GM18502 (cell line): Measurements from ENCODE around the gene OGFR.
A peak's percentile ranks its signal among the peaks of the same experiment; 100 is the strongest.
"Not testable (repeated sequence)": the region's sequence is repeated elsewhere in the genome, so short reads cannot be mapped to it uniquely, and the experiment has no call there.

Experiments used
- ATAC-seq: cut with Tn5 transposase; IDR thresholded peaks from one replicate; pipeline ENCODE4 v1.9.1; 2021; ENCODE audit warnings: mild to moderate bottlenecking; ENCODE audit not compliant: unreplicated experiment, poor library complexity

OGFR gene

GRCh38 chr20:62853304-62853703 is 48.7 kb downstream of the OGFR start:
- ATAC-seq, result not testable (repeated sequence)

GRCh38 chr20:62854121-62854520 is 49.5 kb downstream of the OGFR start:
- ATAC-seq, result no peak

- no peak for ATAC-seq
These were observed 50.5 kb downstream of the OGFR start for GRCh38 chr20:62855120-62855519.

DNA sequence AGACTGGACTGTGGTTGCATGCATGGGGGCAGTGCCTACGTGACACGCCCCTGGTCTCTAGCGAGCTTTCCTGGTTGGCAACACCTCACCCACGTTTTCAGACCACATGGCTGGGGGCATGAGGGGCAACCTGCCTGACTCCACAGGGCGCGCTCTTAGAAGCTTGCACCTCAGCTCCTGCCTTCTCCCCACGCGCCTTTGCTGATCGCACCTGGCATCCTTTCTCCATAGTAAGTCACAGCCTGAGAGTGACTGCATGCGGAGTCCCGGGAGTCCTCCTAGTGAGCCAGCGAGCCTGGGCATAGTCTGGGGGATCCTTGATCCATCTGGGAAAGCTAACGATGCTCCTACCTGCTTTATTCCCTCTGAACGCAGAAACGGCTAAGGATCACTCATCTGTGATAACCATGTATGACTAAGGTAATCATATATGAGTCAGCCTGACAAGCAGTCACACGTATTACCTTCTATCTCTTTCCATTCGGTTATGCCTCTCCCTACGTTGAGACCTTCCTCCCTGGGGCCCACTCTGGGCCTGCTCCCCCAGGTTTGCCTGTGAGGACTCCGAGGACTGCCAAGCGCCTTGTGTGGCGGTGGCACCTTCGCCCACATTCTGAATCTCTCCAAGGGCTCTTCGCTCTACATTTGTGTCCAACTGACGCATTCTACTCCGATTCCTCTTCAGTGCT is 52.4 kb downstream of the OGFR start:
- no peak for ATAC-seq

GRCh38 chr20:62858058-62858830 is 53.6 kb downstream of the OGFR start:
- ATAC-seq, result no peak

DNA sequence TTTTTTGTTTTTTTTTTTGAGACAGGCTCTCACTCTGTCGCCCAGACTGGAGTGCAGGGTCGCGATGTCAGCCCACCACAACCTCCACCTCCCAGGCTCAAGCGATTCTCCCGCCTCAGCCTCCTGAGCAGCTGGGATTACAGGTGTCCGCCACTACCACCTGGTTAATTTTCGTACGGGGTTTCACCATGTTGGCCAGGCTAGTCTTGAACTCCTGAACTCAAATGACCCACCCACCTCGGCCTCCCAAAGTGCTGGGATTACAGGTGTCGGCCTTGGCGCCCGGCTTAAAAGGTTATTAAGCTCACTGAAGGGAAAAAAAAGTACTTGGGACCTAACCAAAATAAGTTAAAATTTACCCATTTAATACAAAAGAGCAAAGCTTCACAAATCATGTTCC is 55.1 kb downstream of the OGFR start:
- no peak for ATAC-seq

- no peak for ATAC-seq
These were observed 55.8 kb downstream of the OGFR start for GRCh38 chr20:62860391-62860923.

DNA sequence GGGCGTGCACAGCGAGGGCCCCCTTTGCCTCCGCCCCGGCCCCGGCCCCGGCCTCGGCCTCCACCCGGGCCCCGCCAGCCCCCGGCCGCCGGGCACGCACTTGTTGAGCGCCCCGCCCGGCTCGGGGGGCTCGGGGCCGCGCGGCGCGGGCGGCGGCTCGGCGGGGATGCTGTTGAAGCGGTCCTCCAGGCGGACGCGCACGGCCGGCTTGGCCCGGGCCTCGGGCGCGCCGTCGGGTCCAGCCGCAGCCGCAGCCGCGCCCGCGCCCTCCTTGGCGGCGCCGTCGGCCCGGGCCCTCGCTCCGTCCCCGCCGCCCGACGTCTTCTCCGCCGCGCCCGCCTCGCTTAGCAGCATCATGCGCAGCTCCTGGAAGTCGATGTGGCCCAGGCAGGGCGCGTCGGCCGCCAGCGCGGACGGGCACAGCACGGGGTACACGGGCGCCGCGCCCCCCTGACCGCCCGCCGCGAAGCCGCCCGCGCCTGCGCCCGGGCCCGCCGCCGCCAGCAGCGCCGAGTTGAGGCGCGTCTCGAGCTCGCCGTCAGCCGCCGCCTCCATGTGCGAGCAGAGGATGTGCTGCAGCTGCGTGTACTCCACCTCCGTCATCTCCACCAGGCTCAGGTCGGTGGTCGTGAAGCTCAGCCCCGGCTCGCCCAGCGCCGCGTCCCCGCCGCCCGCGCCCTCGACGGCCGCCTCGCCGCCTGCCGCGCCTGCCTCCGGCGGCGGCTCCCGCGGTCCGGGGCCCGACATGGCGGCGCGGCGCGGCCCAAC is 56.5 kb downstream of the OGFR start:
- ATAC-seq, result peak; percentile 35

GRCh38 chr20:62861726-62862336 is 57.2 kb downstream of the OGFR start, which contains the start of gene TCFL5:
TCFL5 (minus strand) TSS chr20:62861822; CDS start chr20:62861670, 152 bp downstream.
- peak; percentile 61 for ATAC-seq
